Measurements from ENCODE around the gene PPL. TPM values are rescaled to one million over a fixed set of nuclear protein-coding genes. Genes with fewer than 3 reads are reported as not detected.

PPL gene
- total RNA-seq, 2 experiments from 2014 or later: 0.09 TPM; not detected in 1

- DNase-seq: no peak
- no peaks in the 10 kb centered on the region for H3K27me3 Mint-ChIP-seq
- H3K27ac Mint-ChIP-seq: no peak overlapping the region
- ATAC-seq: no peak
- CTCF ChIA-PET: no interaction called here
- H3K4me3 Mint-ChIP-seq: no peak overlapping the region
- no peaks in the 10 kb centered on the region for H3K9me3 Mint-ChIP-seq (ENCODE audit: low read depth)
- H3K4me1 Mint-ChIP-seq: peaks cover 14% of the 10 kb centered on the region
- peaks cover 48% of the 10 kb centered on the region for H3K36me3 Mint-ChIP-seq
Observed at GRCh38 chr16:4836727-4837126, 100.2 kb downstream of the PPL start.

DNA sequence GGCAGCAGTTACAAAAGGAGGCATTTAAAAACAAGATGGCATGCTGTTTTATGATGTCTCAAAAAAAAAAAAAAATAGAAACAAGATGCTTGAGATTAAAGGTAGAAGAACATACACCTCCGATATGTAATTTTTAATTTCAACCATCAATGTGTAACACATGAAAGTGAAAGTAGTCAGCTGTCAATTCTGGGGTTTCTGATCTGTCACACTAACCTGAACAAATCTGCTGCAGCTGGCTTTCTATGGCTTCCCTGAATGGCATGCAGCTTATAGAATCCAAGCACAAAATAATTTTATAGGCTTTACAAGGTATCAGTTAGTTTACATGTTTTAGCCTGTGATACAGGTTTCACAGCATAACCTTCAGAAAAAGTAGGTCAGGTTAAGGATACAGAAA, 103.4 kb downstream of the PPL start:
- CTCF ChIA-PET: interaction anchor here (0.6 to 1.1 kb wide), 3 partner anchors 9 to 101 kb away, joined by 3 to 5 read pairs (median 3); no protein-coding TSS in a partner anchor
- Mint-ChIP-seq H3K9me3 (ENCODE audit: low read depth) (no peaks in the 10 kb centered on the region), H3K36me3 (peaks cover 47% of the 10 kb centered on the region), H3K4me3 (no peak overlapping the region), H3K4me1 (peaks cover 10% of the 10 kb centered on the region), H3K27ac (no peak overlapping the region), H3K27me3 (no peaks in the 10 kb centered on the region)
- ATAC-seq (no peak), DNase-seq (no peak)

DNA sequence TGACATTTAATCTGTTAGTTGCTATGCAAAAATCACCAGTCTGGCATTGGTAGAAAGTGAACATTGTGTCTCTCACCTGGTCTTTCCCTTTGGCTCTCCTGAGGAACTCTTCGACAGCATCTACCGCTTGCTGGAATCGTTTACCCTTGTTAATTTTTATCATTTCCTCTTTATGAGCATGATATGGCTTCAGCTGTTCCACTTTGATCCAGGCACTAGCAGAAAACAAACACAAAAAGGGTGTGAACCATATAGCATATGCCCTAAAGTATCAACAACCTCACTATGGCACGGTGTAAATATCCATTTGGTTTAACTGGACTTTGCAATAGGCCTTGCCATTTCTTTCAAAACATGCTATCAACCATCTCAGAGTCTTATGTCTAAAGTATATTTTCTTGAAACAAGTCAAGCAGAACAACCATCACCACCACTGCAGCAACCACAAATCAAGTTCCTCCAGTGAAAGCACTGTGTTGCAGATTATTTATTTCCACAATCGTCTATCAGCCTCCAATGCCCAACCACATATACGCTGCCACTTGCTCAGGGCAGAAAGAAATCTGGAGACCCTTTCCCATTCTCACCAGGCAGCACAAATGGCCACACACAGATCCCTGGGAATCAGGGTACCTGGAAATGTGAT, 104.1 kb downstream of the PPL start:
- CTCF ChIA-PET: no interaction called here
- no peaks in the 10 kb centered on the region for H3K9me3 Mint-ChIP-seq (ENCODE audit: low read depth)
- H3K27me3 Mint-ChIP-seq: no peaks in the 10 kb centered on the region
- peaks cover 45% of the 10 kb centered on the region for H3K36me3 Mint-ChIP-seq
- H3K4me1 Mint-ChIP-seq: peaks cover 10% of the 10 kb centered on the region
- no peak overlapping the region for H3K4me3 Mint-ChIP-seq
- ATAC-seq (no peak), DNase-seq (no peak)
- no peak overlapping the region for H3K27ac Mint-ChIP-seq

Other genes starting within 250 kb of the PPL start
- gene NUDT16L1, start 243.6 kb downstream of the PPL start, total RNA-seq: 10 to 100 TPM; 31.6 to 35.6 TPM
- gene ANKS3, start 202.9 kb downstream of the PPL start, total RNA-seq: 10 to 100 TPM; 16.2 to 17.1 TPM
- under 1 TPM in 1 of 2 experiments, not detected in 1; 0.30 TPM for gene DNAAF8, start 202.6 kb downstream of the PPL start, total RNA-seq
- 10 to 100 TPM; 10.4 to 12.2 TPM for gene ZNF500, start 170.0 kb downstream of the PPL start, total RNA-seq
- gene SEPTIN12, start 148.8 kb downstream of the PPL start, total RNA-seq: not detected
- gene SMIM22, start 141.8 kb downstream of the PPL start, total RNA-seq: not detected
- 1 to 10 TPM; 5.3 to 7.9 TPM for gene ROGDI, start 134.5 kb downstream of the PPL start, total RNA-seq
- 100 to 1,000 TPM in 1 of 2 experiments, 10 to 100 TPM in 1; 85.2 to 109 TPM for gene GLYR1, start 89.9 kb downstream of the PPL start, total RNA-seq
- 10 to 100 TPM; 45.1 to 46.3 TPM for gene UBN1, start 89.7 kb downstream of the PPL start, total RNA-seq
- not detected for gene SEC14L5, start 21.2 kb upstream of the PPL start, total RNA-seq
- gene NAGPA, start 96.8 kb upstream of the PPL start, total RNA-seq: 10 to 100 TPM in 1 of 2 experiments, 1 to 10 TPM in 1; 9.7 to 12.1 TPM
- not detected for gene C16orf89, start 128.8 kb upstream of the PPL start, total RNA-seq
- gene ALG1, start 134.7 kb upstream of the PPL start, total RNA-seq: 10 to 100 TPM; 21.1 to 29.0 TPM
- 10 to 100 TPM; 10.4 to 16.7 TPM for gene EEF2KMT, start 160.6 kb upstream of the PPL start, total RNA-seq

Measured in activated CD8-positive, alpha-beta memory T cell treated with anti-CD3 and anti-CD28 coated beads, Interleukin-2, amount 10 ng/mL, durations not matched to agents 7 days and 5 days (primary cell).